Measurements from ENCODE around the gene RIPOR2.

GRCh38 chr6:24963887-24964570 is 28.3 kb upstream of the RIPOR2 start:
- no peak for TF ChIP-seq CTCF (IDR thresholded peaks at IDR 0.05; ENCODE audit: low read depth, low read length)
- no peak for TF ChIP-seq EZH2phosphoT487 (IDR thresholded peaks at IDR 0.05; ENCODE audit: low read depth)

Measured in OCI-LY3 (cell line).